Trophoblast cell (in vitro differentiated cells and primary cell): ENCODE data around the gene ZNF474.
"Not testable (repeated sequence)": the region's sequence is repeated elsewhere in the genome, so short reads cannot be mapped to it uniquely, and the experiment has no call there.

Experiments
- DNase-seq, 2 donors: peaks; one replicate each; pipeline ENCODE4 v3.0.0-alpha.2; 2016
- H2AFZ ChIP-seq: 2 replicates; pipeline ENCODE4 v1.6.1; 2013; ENCODE audit warnings: low read length, moderate library complexity, mild to moderate bottlenecking; ENCODE audit not compliant: insufficient read depth, poor library complexity
- H2AK5ac ChIP-seq: 2 replicates; pipeline ENCODE4 v1.6.1; 2013; ENCODE audit warnings: mild to moderate bottlenecking, low read length
- H2BK120ac ChIP-seq: 2 replicates; pipeline ENCODE4 v1.6.1; 2013; ENCODE audit warnings: low read length, mild to moderate bottlenecking, moderate library complexity; ENCODE audit not compliant: insufficient read depth, poor library complexity
- H2BK12ac ChIP-seq: 2 replicates; pipeline ENCODE4 v1.6.1; 2013; ENCODE audit warnings: mild to moderate bottlenecking, low read length, moderate library complexity
- H2BK5ac ChIP-seq: 2 replicates; pipeline ENCODE4 v1.6.1; 2013; ENCODE audit warnings: low read length, low read depth, moderate library complexity, mild to moderate bottlenecking; ENCODE audit not compliant: poor library complexity
- H3K14ac ChIP-seq: 2 replicates; pipeline ENCODE4 v1.6.1; 2013; ENCODE audit warnings: mild to moderate bottlenecking, low read length
- H3K18ac ChIP-seq: 2 replicates; pipeline ENCODE4 v1.6.1; 2013; ENCODE audit warnings: mild to moderate bottlenecking, low read length
- H3K23ac ChIP-seq: 2 replicates; pipeline ENCODE4 v1.6.1; 2013; ENCODE audit warnings: low read length
- H3K27ac ChIP-seq: 2 replicates; pipeline ENCODE4 v1.5.1; 2013; ENCODE audit warnings: low read depth, mild to moderate bottlenecking, inconsistent platforms, low read length, moderate library complexity
- H3K27me3 ChIP-seq: 2 replicates; pipeline ENCODE4 v1.6.1; 2013; ENCODE audit warnings: inconsistent platforms, mild to moderate bottlenecking, low read length, moderate library complexity; ENCODE audit not compliant: insufficient read depth
- H3K36me3 ChIP-seq, 2 experiments: 1 replicate in 1 of 2; 2 replicates in 1 of 2; pipeline ENCODE4 v1.6.1; 2013; ENCODE audit warnings: low read length in 2 of 2, mild to moderate bottlenecking in 2 of 2, moderate library complexity in 1 of 2; ENCODE audit not compliant: insufficient read depth in 2 of 2, control insufficient read depth in 1 of 2
- H3K4ac ChIP-seq: 2 replicates; pipeline ENCODE4 v1.6.1; 2013; ENCODE audit warnings: low read depth, mild to moderate bottlenecking, low read length, moderate library complexity
- H3K4me1 ChIP-seq, 2 experiments: 1 replicate in 1 of 2; 2 replicates in 1 of 2; pipeline ENCODE4 v1.6.1; 2013; ENCODE audit warnings: low read length in 2 of 2, mild to moderate bottlenecking in 2 of 2, moderate library complexity in 1 of 2; ENCODE audit not compliant: insufficient read depth in 2 of 2, control insufficient read depth in 1 of 2
- H3K4me2 ChIP-seq: 2 replicates; pipeline ENCODE4 v1.6.1; 2013; ENCODE audit warnings: inconsistent platforms, mild to moderate bottlenecking, low read length, moderate library complexity
- H3K4me3 ChIP-seq: 2 replicates; pipeline ENCODE4 v1.5.1; 2013; ENCODE audit warnings: mild to moderate bottlenecking, low read depth, low read length, inconsistent platforms
- H3K79me1 ChIP-seq: one replicate; pipeline ENCODE4 v1.6.1; 2013; ENCODE audit warnings: low read length
- H3K79me2 ChIP-seq: 2 replicates; pipeline ENCODE4 v1.6.1; 2013; ENCODE audit warnings: low read length, mild to moderate bottlenecking; ENCODE audit not compliant: control insufficient read depth, insufficient read depth, poor library complexity
- H3K9ac ChIP-seq: 2 replicates; pipeline ENCODE4 v1.6.1; 2013; ENCODE audit warnings: mild to moderate bottlenecking, low read length
- H3K9me3 ChIP-seq: 2 replicates; pipeline ENCODE4 v1.6.1; 2013; ENCODE audit warnings: low read depth, mild to moderate bottlenecking, control low read depth, inconsistent platforms, low read length; ENCODE audit not compliant: insufficient read depth
- H4K12ac ChIP-seq: 2 replicates; pipeline ENCODE4 v1.6.1; 2013; ENCODE audit warnings: low read depth, mild to moderate bottlenecking, low read length, moderate library complexity
- H4K8ac ChIP-seq: 2 replicates; pipeline ENCODE4 v1.6.1; 2013; ENCODE audit warnings: low read depth, mild to moderate bottlenecking, low read length, moderate library complexity
- H4K91ac ChIP-seq: one replicate; pipeline ENCODE4 v1.6.1; 2013; ENCODE audit warnings: low read depth, mild to moderate bottlenecking, low read length, moderate library complexity
- WGBS: extraction: QIAGEN DNeasy Blood & Tissue Kit; methylation state at CpG from one replicate; pipeline ENCODE4 v1.1.7; 2013; ENCODE audit warnings: missing lambda C conversion rate; ENCODE audit not compliant: insufficient read length, insufficient coverage; ENCODE audit errors: extremely low coverage; 5-methylcytosine and 5-hydroxymethylcytosine counted together

The ZNF474 gene

DNA sequence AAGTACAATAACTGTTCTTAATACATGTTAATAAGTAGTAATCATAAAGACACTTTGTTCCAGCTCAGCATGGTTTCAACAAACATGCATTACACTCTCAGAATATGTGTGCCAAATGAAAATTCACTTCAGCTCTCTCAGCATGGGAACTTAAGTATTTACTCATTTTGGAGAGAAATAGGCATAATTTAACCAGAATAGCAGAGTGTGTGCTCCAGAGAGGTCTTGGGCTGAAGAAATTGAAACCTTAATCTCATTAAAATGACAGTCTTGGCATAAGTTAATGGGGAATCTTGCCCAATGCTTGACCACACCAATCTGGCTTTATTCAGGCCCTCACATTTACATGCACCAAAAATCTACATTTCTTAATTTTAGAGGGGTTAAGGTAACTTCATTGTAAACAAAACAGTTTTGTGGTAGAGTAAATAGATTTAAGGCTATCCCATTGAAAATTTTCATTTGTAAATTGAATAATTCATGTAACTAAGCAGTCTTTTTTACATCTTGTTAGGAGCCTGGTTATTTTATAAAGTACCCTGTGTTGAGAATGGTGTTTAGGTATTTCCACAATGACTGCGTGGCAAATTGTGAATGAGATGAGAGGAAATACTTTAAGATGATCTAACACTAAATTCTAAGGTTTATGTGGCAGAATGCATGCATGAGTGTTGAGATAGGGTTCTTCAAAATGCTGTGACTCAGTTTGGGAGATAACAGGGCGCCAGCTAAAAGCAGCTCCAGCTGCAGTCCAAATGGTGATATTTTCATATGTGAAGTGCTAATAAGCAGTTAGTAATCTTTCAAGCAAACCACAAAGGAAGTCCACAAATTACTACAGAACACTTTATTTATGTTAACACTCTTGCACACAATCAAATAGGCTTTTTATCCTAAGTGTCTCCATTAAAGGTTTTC is 40.0 kb upstream of the ZNF474 start:
- no peak overlapping the region for H3K27ac ChIP-seq
- H3K4ac ChIP-seq = no peak overlapping the region
- no peaks in the 10 kb centered on the region for H3K9me3 ChIP-seq
- no peaks in the 10 kb centered on the region for H3K79me2 ChIP-seq
- no CpG with 5 or more reads among the region's 2 CpGs for WGBS
- no peak overlapping the region for H4K8ac ChIP-seq
- no peak overlapping the region for H4K91ac ChIP-seq
- H2AK5ac ChIP-seq = no peak overlapping the region
- H3K14ac ChIP-seq = no peak overlapping the region
- no peak overlapping the region for H3K9ac ChIP-seq
- no peak overlapping the region for H2BK120ac ChIP-seq
- H2AFZ ChIP-seq = no peak overlapping the region
- H3K79me1 ChIP-seq = no peaks in the 10 kb centered on the region
- no peak overlapping the region for H3K18ac ChIP-seq
- no peaks in the 10 kb centered on the region for H3K27me3 ChIP-seq
- no peak overlapping the region for H3K4me2 ChIP-seq
- H2BK5ac ChIP-seq = no peak overlapping the region
- no peak overlapping the region for H2BK12ac ChIP-seq
- H4K12ac ChIP-seq = no peak overlapping the region
- no peaks in the 10 kb centered on the region for H3K36me3 ChIP-seq
- no peak overlapping the region for H3K4me3 ChIP-seq
- H3K23ac ChIP-seq = no peak overlapping the region
- no peaks in the 10 kb centered on the region for H3K4me1 ChIP-seq
- DNase-seq = peak in 1 of 2 donors; percentile 36

DNA sequence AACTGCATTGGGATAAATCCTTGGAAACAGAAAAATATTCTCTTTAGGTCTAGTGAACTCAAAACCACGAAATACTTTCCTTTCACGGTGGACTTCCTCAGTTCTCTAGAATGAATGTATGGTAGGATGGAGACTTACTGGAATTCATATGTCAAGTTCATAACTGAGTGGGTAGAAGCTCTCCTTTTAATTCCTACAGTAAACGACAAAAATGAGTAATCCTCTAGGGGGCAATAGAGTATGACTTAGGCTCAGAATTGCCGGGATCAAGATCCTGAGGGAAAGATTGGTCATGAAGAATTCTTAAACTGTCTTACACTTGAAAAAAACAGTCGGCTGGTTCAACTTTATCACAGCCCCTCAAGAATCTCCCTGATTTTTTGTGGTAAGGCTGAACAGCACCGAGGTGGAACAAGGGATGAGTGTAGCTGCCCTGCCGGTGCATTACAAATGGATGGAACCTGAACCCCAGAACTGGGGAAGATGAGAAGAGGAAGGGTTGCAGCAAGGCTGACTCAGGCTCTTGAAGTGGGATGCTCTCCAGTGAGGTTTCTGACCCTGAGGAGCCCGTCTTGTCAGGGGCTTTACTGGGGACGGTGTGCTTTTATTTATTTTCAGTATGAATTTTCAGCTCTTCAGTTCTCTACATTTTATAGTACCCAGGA is 37.3 kb upstream of the ZNF474 start:
- Histone ChIP-seq H2BK120ac (no peak overlapping the region), H3K4ac (no peak overlapping the region)

DNA sequence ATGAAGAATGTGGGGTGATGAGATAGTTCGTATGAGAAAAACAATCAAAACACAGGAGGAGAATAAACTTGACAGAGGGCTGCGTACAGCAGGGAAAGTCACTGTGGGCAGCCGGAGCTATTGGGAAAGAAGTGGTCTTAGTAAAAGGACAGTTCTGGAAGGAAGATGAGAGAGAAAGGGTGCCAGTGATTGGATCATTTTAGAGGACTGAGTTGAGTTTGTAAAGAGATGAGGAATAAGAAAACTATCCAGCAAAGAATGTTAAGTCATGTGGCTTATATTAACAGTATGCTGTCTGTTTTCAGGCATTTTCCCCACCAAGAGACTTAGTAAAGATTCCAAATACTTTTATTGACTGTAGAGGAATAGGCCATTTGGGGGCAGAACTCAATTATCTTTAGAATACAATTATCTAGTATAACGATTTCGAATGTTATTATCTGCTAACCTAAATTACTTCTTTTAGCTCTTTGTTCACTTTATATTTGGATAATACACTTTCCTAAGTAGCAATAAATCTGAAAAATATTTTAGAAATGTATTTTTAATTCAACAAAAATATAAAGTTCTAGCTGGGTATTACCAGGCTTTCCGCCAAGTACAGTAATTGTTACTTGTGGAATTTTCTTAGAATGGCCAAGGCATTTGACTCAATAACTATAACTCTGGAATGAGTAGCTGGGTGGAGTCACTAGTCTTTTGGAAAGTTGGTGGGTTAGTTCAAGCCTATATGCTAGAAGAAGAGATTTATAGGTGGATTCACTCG is 35.7 kb upstream of the ZNF474 start:
- H3K27me3 ChIP-seq = no peaks in the 10 kb centered on the region
- H3K27ac ChIP-seq = no peak overlapping the region
- H2AFZ ChIP-seq = no peak overlapping the region
- H3K36me3 ChIP-seq = no peaks in the 10 kb centered on the region
- no peak overlapping the region for H2AK5ac ChIP-seq
- H3K79me1 ChIP-seq = no peaks in the 10 kb centered on the region
- no peak overlapping the region for H3K23ac ChIP-seq
- H3K14ac ChIP-seq = no peak overlapping the region
- no peak overlapping the region for H3K4me3 ChIP-seq
- H3K9ac ChIP-seq = no peak overlapping the region
- H4K12ac ChIP-seq = no peak overlapping the region
- H4K8ac ChIP-seq = no peak overlapping the region
- H3K4ac ChIP-seq = no peak overlapping the region
- H3K4me2 ChIP-seq = no peak overlapping the region
- peak in 1 of 2 donors; percentile 44 for DNase-seq
- no peak overlapping the region for H2BK120ac ChIP-seq
- H2BK5ac ChIP-seq = no peak overlapping the region
- no peaks in the 10 kb centered on the region for H3K9me3 ChIP-seq
- WGBS = no CpG with 5 or more reads among the region's 7 CpGs
- no peak overlapping the region for H4K91ac ChIP-seq
- H3K18ac ChIP-seq = no peak overlapping the region
- no peak overlapping the region for H2BK12ac ChIP-seq
- no peaks in the 10 kb centered on the region for H3K79me2 ChIP-seq
- H3K4me1 ChIP-seq = no peaks in the 10 kb centered on the region

More for the DNA sequence above, 37.3 kb upstream of the ZNF474 start:
- no peak overlapping the region for H3K23ac ChIP-seq
- DNase-seq = peak in 1 of 2 donors; percentile 60
- H3K18ac ChIP-seq = no peak overlapping the region
- no peak overlapping the region for H3K4me2 ChIP-seq
- no peak overlapping the region for H2AK5ac ChIP-seq
- WGBS = no CpG with 5 or more reads among the region's 9 CpGs
- H2BK5ac ChIP-seq = no peak overlapping the region
- no peak overlapping the region for H4K8ac ChIP-seq
- H2AFZ ChIP-seq = no peak overlapping the region
- H3K27ac ChIP-seq = no peak overlapping the region
- no peak overlapping the region for H4K91ac ChIP-seq
- H3K27me3 ChIP-seq = no peaks in the 10 kb centered on the region
- H3K9ac ChIP-seq = no peak overlapping the region
- H3K14ac ChIP-seq = no peak overlapping the region
- no peaks in the 10 kb centered on the region for H3K4me1 ChIP-seq
- H2BK12ac ChIP-seq = no peak overlapping the region
- H3K4me3 ChIP-seq = no peak overlapping the region
- H3K79me1 ChIP-seq = no peaks in the 10 kb centered on the region
- no peaks in the 10 kb centered on the region for H3K36me3 ChIP-seq
- no peaks in the 10 kb centered on the region for H3K79me2 ChIP-seq
- no peaks in the 10 kb centered on the region for H3K9me3 ChIP-seq
- H4K12ac ChIP-seq = no peak overlapping the region

DNA sequence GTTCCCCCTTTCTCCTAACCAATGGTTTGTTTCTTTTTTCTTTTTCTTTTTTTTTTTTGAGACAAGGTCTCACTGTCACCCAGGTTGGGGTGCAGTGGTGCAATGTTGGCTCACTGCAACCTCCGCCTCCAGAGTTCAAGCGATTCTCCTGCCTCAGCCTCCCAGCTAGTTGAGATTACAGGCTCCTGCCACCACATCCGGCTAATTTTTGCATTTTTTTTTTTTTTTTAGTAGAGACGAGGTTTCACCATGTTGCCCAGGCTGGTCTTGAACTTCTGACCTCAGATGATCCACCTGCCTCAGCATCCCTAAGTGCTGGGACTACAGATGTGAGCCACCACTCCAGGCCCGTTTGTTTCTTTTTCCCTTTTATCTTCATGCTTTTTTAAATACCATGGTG is 35.1 kb upstream of the ZNF474 start:
- not testable (repeated sequence) for H3K18ac ChIP-seq, H3K9ac ChIP-seq, H2BK12ac ChIP-seq, H3K4me3 ChIP-seq, H4K12ac ChIP-seq, H4K8ac ChIP-seq, H3K14ac ChIP-seq, H3K23ac ChIP-seq, H4K91ac ChIP-seq, H3K79me1 ChIP-seq, H2BK120ac ChIP-seq, H3K4ac ChIP-seq, H3K4me1 ChIP-seq, H3K4me2 ChIP-seq, H3K27ac ChIP-seq, H3K79me2 ChIP-seq, H2AFZ ChIP-seq, H3K9me3 ChIP-seq, H3K27me3 ChIP-seq, H2AK5ac ChIP-seq, DNase-seq, H2BK5ac ChIP-seq, H3K36me3 ChIP-seq
- no CpG with 5 or more reads among the region's 5 CpGs for WGBS
